Suprapubic skin (tissue), 4 donors: Measurements from ENCODE around the gene ZSCAN5C. TPM values are rescaled to one million over a fixed set of nuclear protein-coding genes. Genes with fewer than 3 reads are reported as not detected.
"Not testable (repeated sequence)": the region's sequence is repeated elsewhere in the genome, so short reads cannot be mapped to it uniquely, and the experiment has no call there.

ENCODE experiments used
- DNase-seq, 2 donors: peaks; one replicate each; pipeline ENCODE4 v3.0.0-alpha.2; 2019; ENCODE audit warnings: low spot score in 2 of 2
- H3K27ac ChIP-seq: fragments of 200-600 bp; sonication (generic); one replicate; pipeline ENCODE4 v1.5.1; 2019
- H3K27me3 ChIP-seq: fragments of 200-600 bp; sonication (generic); one replicate; pipeline ENCODE4 v1.5.1; 2019
- H3K36me3 ChIP-seq: fragments of 200-600 bp; sonication (generic); one replicate; pipeline ENCODE4 v1.5.1; 2019
- H3K4me1 ChIP-seq: fragments of 200-600 bp; sonication (generic); one replicate; pipeline ENCODE4 v1.5.1; 2019
- H3K4me3 ChIP-seq: fragments of 200-600 bp; sonication (generic); one replicate; pipeline ENCODE4 v1.5.1; 2019; ENCODE audit warnings: mild to moderate bottlenecking
- H3K9me3 ChIP-seq: fragments of 200-600 bp; sonication (generic); one replicate; pipeline ENCODE4 v1.5.1; 2019
- CTCF ChIP-seq, 2 donors: fragments of 200-600 bp in 1 of 2; fragments of 450-650 bp in 1 of 2; sonication (generic) in 1 of 2; IDR thresholded peaks; one replicate each; pipeline ENCODE4 v1.5.1; 2016 to 2019; ENCODE audit warnings: antibody characterized with exemption in 2 of 2, mild to moderate bottlenecking in 1 of 2, moderate library complexity in 1 of 2
- EP300 ChIP-seq: sonication (generic); formaldehyde crosslinking; IDR thresholded peaks from one replicate; pipeline ENCODE4 v1.6.1; 2017; ENCODE audit warnings: antibody characterized with exemption
- POLR2A ChIP-seq, 2 donors: fragments of 450-650 bp; IDR thresholded peaks; one replicate each; pipeline ENCODE4 v1.6.1; 2017; ENCODE audit warnings: antibody characterized with exemption in 2 of 2, mild to moderate bottlenecking in 2 of 2, moderate library complexity in 2 of 2
- POLR2AphosphoS5 ChIP-seq, 3 donors: sonication (generic); formaldehyde crosslinking; IDR thresholded peaks; one replicate each; pipeline ENCODE4 v1.6.1; 2017; ENCODE audit warnings: antibody characterized with exemption in 3 of 3
- WGBS: methylation state at CpG from one replicate; pipeline ENCODE4 v1.1.5; 2018; 5-methylcytosine and 5-hydroxymethylcytosine counted together
- total RNA-seq, 4 donors: library from RNA; depleted of rRNA; stranded (reverse); fragments of >200 nt; gene quantifications; one replicate each; pipeline ENCODE4 v1.1.0, GENCODE V29; 2016

The ZSCAN5C gene
- total RNA-seq, 4 donors from 2014 or later, result not detected

- H3K27me3 ChIP-seq, result no peaks in the 10 kb centered on the region
- no peaks in the 10 kb centered on the region for H3K4me1 ChIP-seq
- no peak overlapping the region for H3K27ac ChIP-seq
- no peak overlapping the region for H3K4me3 ChIP-seq
- TF ChIP-seq CTCF (IDR thresholded peaks at IDR 0.05), result no peak
- WGBS, result 89% methylated on average over 12 of the region's 12 CpGs
- DNase-seq, result no peak
- no peaks in the 10 kb centered on the region for H3K36me3 ChIP-seq
- H3K9me3 ChIP-seq, result no peaks in the 10 kb centered on the region
Measured at GRCh38 chr19:56193981-56194640, 8.0 kb upstream of the ZSCAN5C start.

DNA sequence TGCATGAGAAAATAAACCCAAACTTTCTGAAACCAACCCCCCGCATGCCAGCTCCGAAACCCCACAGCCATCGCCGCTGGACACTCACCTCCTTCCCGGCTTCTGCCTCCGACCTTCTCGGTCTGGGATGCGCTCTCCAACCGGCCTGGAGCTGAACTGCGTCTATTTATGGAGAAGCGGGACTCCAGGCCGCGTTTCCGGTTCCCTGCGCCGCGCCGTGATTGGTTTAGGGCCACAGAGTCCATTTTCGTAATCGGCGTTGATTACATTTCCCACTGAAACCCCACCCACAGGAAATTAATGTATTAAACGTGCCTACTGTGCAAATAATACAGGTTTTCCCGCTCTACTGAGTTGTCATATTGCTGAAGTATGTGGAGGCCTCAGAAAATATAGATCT is 4.4 kb upstream of the ZSCAN5C start, which contains the start of gene ZSCAN5B:
Gene ZSCAN5B (minus strand): TSS at position 138 of the 400 bp plus-strand sequence. CDS start 4,731 bp downstream, outside the sequence.
- not testable (repeated sequence) for H3K36me3 ChIP-seq, H3K4me1 ChIP-seq, H3K4me3 ChIP-seq, H3K27ac ChIP-seq, H3K9me3 ChIP-seq, DNase-seq, H3K27me3 ChIP-seq
- 81% methylated on average over 21 of the region's 23 CpGs for WGBS

- Histone ChIP-seq H3K4me1 (no peaks in the 10 kb centered on the region), H3K27me3 (no peaks in the 10 kb centered on the region), H3K9me3 (no peaks in the 10 kb centered on the region), H3K4me3 (no peak overlapping the region), H3K36me3 (no peaks in the 10 kb centered on the region), H3K27ac (no peak overlapping the region)
- DNase-seq, result no peak
- TF ChIP-seq POLR2AphosphoS5 (IDR thresholded peaks at IDR 0.05) (no peak), EP300 (no peak), POLR2A (IDR thresholded peaks at IDR 0.05) (no peak), CTCF (IDR thresholded peaks at IDR 0.05) (no peak)
- 62% methylated on average over 7 of the region's 7 CpGs for WGBS
Measured at GRCh38 chr19:56199687-56200086, 2.4 kb upstream of the ZSCAN5C start.

- 76% methylated on average over 5 of the region's 5 CpGs for WGBS
- H3K9me3 ChIP-seq, H3K36me3 ChIP-seq, H3K27me3 ChIP-seq, DNase-seq, H3K4me1 ChIP-seq, H3K27ac ChIP-seq, H3K4me3 ChIP-seq: not testable (repeated sequence)
Measured at GRCh38 chr19:56207581-56207980, 5.5 kb downstream of the ZSCAN5C start.

DNA sequence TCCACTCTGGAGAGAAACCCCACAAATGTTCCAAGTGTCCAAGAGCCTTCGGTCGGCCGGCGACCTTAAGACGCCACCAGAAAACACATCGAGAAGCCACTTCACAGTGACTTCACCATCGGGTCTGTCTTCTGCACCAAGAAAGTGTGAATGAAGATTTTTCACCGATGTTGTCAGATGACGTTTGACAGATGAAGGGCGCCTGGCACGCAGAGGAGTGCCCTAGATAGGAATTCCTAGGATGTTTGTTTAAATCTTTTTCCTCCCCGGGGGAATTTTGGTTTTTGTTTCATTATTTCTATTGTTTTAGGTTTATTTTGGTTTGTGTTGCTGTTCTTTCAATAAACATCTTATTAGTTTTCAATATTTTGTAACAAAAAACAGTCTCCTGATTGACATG is 7.0 kb downstream of the ZSCAN5C start:
- DNase-seq, result no peak
- Histone ChIP-seq H3K27me3 (no peaks in the 10 kb centered on the region), H3K4me3 (no peak overlapping the region), H3K36me3 (no peaks in the 10 kb centered on the region), H3K9me3 (no peaks in the 10 kb centered on the region), H3K27ac (no peak overlapping the region), H3K4me1 (no peaks in the 10 kb centered on the region)
- no peak for TF ChIP-seq CTCF (IDR thresholded peaks at IDR 0.05)
- TF ChIP-seq EP300, result no peak
- 68% methylated on average over 12 of the region's 12 CpGs for WGBS

- WGBS, result 89% methylated on average over 9 of the region's 9 CpGs
- not testable (repeated sequence) for H3K27me3 ChIP-seq, DNase-seq, H3K4me3 ChIP-seq, H3K27ac ChIP-seq, H3K9me3 ChIP-seq, H3K36me3 ChIP-seq, H3K4me1 ChIP-seq
Measured at GRCh38 chr19:56210036-56210435, 8.0 kb downstream of the ZSCAN5C start.

DNA sequence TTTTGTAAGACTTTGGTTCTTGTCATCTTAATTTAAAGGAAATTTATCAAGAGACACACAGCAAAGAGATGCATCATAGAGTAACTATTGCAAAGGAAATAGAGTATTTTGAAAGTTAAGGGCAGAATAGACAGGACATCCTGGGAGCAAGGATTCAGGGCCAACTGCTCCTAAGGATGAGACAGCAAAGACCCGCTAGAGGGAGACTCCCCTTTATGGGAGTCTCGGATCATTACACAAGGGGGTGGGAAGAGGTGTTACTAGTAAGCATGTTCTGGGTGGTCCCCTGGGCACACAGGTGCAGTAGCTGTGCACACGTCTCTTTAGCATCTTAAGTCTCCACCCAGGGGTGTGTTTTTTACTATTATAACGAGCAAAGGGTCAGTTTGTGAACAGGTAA is 9.6 kb downstream of the ZSCAN5C start:
- no peaks in the 10 kb centered on the region for H3K9me3 ChIP-seq
- H3K36me3 ChIP-seq, result no peaks in the 10 kb centered on the region
- WGBS, result 55% methylated on average over 4 of the region's 4 CpGs
- H3K27me3 ChIP-seq, result no peaks in the 10 kb centered on the region
- H3K4me1 ChIP-seq, result peaks cover 1% of the 10 kb centered on the region
- no peak for DNase-seq
- TF ChIP-seq EP300 (no peak), POLR2AphosphoS5 (IDR thresholded peaks at IDR 0.05) (no peak), POLR2A (IDR thresholded peaks at IDR 0.05) (no peak), CTCF (IDR thresholded peaks at IDR 0.05) (no peak)
- H3K27ac ChIP-seq, result no peak overlapping the region
- H3K4me3 ChIP-seq, result no peak overlapping the region
